Measurements from ENCODE around the gene GABBR2.
"Not testable (repeated sequence)": the region's sequence is repeated elsewhere in the genome, so short reads cannot be mapped to it uniquely, and the experiment has no call there.

Gene GABBR2

DNA sequence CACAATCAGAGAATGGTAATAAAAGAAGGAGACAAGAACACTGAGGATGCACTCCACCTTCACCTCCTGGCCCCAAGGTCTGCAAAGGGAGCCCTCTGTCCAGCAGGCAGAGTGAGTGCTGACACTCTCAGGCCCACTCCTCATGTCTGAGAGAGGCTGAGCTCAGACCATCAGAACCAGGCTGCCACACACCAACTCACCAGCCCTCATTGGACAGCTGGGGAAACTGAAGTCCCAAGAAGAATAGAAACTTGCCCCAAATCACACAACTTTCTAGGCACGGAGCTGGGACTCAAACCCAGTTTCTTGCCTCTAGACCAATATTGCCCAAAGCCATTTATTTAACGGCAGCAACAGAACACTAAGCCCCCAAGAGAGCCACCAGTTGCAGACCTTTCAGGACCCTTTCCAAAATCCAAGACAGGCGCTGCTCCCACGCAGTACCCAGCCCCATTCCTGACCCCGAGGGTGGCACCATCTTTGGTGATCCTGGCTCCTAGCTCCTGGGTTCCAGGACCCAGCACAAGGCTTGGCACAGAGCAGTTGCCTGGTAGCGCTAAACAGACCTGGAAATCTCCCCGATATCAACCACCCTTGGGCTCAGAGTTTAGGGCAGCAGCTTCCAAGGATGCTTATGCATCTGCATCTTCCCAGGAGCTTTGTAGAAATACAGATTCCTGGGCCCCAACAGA is 192.4 kb downstream of the GABBR2 start:
- no peak for TF ChIP-seq CTCF (conservative IDR thresholded peaks at IDR 0.05; ENCODE audit: low read depth, low read length)
- no peak for DNase-seq (ENCODE audit: low read depth)
- no peak overlapping the region for H3K4me3 ChIP-seq (ENCODE audit: low read depth, low read length)

GRCh38 chr9:98515506-98516204 is 193.1 kb downstream of the GABBR2 start:
- TF ChIP-seq CTCF (conservative IDR thresholded peaks at IDR 0.05; ENCODE audit: low read depth, low read length) = no peak
- no peak overlapping the region for H3K4me3 ChIP-seq (ENCODE audit: low read depth, low read length)
- DNase-seq (ENCODE audit: low read depth) = no peak

GRCh38 chr9:98514841-98515240 is 193.9 kb downstream of the GABBR2 start:
- TF ChIP-seq CTCF (conservative IDR thresholded peaks at IDR 0.05; ENCODE audit: low read depth, low read length) = no peak
- H3K4me3 ChIP-seq (ENCODE audit: low read depth, low read length) = no peak overlapping the region
- no peak for DNase-seq (ENCODE audit: low read depth)

GRCh38 chr9:98508217-98508919 is 200.4 kb downstream of the GABBR2 start:
- DNase-seq (ENCODE audit: low read depth); H3K4me3 ChIP-seq (ENCODE audit: low read depth, low read length): not testable (repeated sequence)

- no peak for TF ChIP-seq CTCF (conservative IDR thresholded peaks at IDR 0.05; ENCODE audit: low read depth, low read length)
- DNase-seq (ENCODE audit: low read depth) = no peak
- H3K4me3 ChIP-seq (ENCODE audit: low read depth, low read length) = no peak overlapping the region
These were observed 202.2 kb downstream of the GABBR2 start for GRCh38 chr9:98506422-98507054.

DNA sequence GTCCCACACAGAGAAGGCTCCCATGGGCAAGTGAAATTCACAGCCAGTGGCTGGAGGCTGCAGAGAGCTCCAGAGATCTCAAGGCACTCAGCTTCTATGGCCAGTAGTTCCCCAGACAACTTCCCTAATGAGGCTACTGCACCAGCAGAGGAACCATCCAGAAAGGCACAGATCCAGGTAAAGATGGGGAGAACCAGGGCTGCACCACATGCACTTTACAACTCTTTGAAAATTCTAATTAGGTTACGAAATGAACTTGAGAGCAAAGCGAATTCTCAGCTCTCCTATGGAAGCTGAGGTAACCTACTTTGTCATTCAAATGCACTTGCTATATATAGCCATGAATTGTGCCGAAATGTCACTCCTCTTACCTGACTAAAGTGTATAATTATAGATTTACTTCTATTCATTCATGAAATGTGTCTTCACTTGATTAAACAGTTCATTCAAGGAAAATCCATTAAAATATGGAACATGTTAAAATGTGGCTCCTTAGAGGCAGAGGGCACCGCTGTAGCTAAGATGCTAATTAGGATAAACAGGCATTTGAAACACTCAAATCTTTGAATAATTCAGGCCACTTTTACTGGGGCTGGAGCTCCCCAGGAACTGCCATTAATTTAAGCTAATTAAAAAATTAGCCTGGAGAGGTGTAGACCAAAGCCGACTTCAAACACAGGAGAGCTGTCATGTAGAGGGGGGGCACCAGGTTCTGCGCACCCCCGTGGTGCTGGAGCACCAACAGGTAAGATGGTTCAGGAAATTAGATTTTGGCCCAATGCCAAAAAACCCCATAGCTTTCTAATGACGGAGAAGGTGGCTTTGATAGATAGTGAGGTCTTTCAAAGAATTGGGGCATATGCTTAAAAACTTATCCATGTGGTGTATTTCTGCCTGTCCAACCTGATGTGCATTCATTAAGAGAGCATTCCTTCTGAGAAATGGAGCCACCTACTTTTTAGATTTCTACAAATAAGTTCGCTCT is 204.1 kb downstream of the GABBR2 start:
- no peak overlapping the region for H3K4me3 ChIP-seq (ENCODE audit: low read depth, low read length)
- TF ChIP-seq CTCF (conservative IDR thresholded peaks at IDR 0.05; ENCODE audit: low read depth, low read length) = no peak

More for the DNA sequence above, 204.1 kb downstream of the GABBR2 start:
- DNase-seq (ENCODE audit: low read depth) = no peak
